GOT3 (cell line): Measurements from ENCODE around the gene IP6K2.

ENCODE experiments used
- DNase-seq: peaks from one replicate; lab custom pipeline; 2025; ENCODE audit warnings: mixed read lengths; lab: John Stamatoyannopoulos, UW

Gene IP6K2

DNA sequence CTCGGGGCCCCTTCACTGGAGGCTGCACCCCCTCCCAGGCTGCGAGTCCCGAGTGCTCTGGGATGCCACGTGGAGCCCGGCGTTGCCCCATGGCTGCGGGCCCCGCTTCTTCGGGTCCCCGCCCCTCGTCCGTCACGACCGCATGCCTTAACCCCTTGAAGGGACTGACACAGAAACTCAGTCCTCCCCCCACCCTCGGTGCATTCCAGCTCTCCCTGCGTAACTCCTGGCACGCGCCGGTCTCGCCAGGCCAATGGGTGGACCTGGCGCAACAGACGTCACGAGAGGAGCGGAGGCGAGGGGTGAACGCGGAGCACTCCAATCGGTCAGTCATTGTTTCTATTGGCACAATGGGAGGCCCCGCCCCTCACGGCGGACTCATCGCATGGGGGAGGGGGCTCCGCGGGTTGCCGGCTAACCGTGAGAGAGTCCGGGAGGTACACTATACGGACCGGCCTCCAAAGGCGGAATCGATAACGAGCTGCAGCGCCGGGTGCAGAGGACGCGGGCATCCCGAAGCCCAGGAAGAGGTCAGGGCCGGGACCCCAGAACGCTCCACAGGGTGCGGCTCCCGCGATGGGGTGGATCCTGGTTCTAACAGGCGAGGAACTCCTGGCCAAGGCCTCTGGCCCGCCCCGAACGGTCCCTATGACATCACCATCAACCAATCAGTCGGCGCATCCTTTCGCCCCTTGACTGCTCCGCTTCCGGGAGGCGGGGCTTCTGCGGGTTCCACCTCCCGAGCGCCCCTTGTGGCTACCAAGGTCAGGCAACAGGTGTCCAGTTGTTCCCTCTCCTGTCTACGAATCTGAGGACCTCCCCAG is 53.3 kb downstream of the IP6K2 start:
- DNase-seq, result peak; percentile 88

DNA sequence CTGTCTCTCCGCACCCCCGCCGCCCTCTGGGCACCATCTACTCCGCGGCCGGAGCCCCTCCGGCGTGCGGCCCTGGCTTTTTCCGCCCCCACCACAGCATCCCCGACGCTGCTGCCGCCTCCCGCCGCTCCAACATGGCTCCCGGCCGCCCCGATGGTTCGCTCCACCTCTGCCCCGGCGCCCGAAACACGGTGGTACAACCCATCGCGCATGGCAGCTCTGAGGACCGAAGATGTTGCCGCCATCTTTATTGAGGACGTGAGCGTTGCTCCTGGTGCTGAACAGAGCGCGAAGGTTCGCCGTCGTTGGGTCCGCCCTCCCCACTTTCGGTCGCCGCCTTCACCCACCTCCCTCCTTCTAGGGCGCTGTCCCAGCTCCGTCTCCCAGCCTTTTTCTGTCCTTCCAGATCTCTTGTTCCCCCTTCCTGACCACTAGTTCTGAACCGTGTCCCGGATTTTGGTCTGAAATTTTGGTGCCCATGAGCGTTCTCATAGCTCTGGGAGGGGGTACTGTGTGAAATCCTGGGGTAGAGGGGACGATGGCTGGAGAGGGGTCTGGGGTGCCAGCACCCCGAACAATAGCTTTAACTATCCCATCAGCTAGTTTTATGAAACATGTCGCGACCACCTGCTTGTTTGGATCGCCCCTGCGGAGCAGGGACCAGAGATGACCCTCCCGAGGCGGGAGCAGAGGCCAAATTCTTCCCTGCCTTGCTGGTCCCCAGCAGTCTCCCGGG is 54.1 kb downstream of the IP6K2 start, which contains the start of gene CELSR3:
CELSR3 (minus strand) TSS at position 134 of the 736 bp plus-strand sequence. CDS start 252 bp downstream, outside the sequence.
- DNase-seq, result peak; percentile 9

- DNase-seq, result no peak
Observed at GRCh38 chr3:48662145-48662752, 54.8 kb downstream of the IP6K2 start.

GRCh38 chr3:48661501-48662144 is 55.4 kb downstream of the IP6K2 start:
- peak; percentile 45 for DNase-seq

GRCh38 chr3:48660800-48661400 is 56.1 kb downstream of the IP6K2 start:
- DNase-seq, result no peak

- no peak for DNase-seq
Observed at GRCh38 chr3:48656841-48657281, 60.2 kb downstream of the IP6K2 start.

DNA sequence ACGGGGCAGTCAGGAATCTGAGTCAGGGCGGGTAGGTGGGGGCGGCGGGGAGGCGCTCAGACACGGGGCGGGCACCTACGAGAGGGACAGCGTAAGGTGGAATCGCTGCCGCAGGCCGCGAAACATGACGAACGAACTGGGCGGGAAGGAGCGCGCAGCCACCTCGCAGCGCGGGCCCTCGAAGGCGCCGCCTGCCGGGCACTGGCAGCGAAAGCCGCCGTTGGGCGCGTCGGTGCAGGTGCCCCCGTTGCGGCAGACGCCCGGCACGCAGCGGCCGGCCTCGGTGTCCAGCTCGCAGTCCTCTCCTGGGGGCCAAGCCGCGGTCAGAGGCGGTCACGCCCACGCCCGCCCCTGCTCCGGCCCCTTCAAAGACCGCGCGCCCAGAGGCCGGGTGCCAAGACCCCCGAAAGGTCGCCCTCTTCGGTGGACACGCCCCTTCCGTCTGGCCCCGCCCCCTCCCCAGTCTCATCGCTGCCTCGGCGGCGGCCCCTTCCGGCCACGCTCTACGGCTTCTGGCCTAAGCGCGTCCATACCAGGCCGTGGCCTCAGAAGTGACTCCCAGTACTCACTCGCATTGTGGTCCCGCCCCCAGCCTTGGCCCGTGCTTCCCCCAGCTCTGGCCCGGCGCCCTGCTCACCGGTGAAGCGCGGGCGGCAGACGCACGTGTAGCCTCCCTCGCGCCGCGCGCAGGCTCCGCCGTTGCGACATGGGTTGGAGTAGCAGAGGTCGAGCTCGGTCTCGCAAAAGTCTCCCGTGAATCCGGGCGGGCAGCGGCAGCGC is 60.8 kb downstream of the IP6K2 start:
- DNase-seq, result peak; percentile 58

DNA sequence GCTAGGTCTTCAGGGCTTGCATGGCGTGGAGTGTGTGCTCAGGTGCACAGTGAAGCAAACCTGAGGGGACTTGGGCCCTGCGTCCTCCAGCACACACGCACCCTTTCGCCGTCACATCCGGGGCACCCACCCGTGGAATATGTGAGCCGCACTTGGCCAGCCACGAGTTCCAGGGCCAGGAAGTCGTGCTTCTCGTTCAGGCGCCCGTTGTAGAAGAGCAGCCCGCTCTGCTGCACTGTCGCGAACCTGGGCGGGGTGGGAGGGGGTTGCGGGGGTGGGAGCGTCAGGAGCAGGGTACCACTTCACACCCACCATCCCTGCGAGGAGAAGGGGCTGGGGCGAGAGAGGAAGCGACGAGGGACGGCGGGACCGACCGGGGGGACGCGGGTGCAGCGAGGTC is 61.4 kb downstream of the IP6K2 start:
- no peak for DNase-seq

DNA sequence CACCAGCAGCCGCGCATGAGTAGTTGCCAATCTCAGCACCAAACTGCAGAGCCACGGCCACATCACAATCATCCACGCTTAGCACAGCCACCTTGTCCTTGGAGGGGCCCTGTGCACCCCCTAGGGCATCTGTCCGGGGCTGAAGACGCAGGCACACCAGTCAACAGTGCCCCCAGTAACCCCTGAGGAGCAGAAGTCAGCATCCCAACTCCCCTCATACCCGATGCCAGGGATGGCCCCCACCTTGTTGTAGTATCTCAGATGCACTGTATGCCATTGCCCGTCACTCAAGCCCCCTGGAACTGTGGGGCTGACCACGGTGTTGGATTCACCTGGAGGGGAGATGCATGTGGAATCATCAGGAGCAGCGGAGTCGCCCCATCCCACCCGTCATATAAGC is 62.0 kb downstream of the IP6K2 start:
- no peak for DNase-seq

GRCh38 chr3:48652923-48653715 is 63.9 kb downstream of the IP6K2 start:
- DNase-seq, result no peak

GRCh38 chr3:48651771-48652170 is 65.2 kb downstream of the IP6K2 start:
- no peak for DNase-seq

- DNase-seq, result no peak
Observed at GRCh38 chr3:48650723-48651122, 66.3 kb downstream of the IP6K2 start.

DNA sequence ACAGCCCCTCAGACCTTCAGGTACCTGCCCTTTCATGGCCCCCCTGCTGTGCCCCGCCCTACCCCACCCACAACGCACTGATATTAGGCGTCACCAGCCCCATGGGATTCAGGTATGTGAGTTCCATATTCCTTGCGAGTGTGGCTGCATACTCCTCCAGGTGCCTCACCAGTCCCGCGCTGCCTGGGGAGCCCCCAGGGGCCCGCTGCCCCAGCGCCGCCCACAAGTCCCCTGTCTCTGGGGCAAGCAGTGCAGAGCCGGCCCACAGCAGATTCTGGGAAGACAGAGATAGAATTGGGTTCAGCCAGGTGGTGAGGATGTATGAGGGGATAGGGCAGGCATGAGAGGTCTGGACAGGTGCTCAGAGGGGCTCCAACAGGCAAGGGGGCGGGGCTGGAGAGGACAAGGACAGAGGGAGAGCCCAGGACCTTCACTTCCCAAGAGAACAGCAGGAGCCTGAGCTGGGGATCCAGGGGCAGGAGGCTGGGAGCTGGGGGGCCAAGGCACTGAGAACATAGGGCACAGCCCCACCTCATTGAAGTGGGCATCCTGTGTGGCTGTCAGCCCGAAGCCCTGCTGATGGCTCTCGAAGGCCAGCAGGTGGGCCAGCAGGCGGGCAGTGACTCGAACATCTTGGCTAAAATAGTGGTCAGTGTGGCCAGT is 68.7 kb downstream of the IP6K2 start:
- no peak for DNase-seq

- DNase-seq, result no peak
Observed at GRCh38 chr3:48647714-48648113, 69.3 kb downstream of the IP6K2 start.

GRCh38 chr3:48644898-48645760 is 71.9 kb downstream of the IP6K2 start:
- DNase-seq, result no peak

DNA sequence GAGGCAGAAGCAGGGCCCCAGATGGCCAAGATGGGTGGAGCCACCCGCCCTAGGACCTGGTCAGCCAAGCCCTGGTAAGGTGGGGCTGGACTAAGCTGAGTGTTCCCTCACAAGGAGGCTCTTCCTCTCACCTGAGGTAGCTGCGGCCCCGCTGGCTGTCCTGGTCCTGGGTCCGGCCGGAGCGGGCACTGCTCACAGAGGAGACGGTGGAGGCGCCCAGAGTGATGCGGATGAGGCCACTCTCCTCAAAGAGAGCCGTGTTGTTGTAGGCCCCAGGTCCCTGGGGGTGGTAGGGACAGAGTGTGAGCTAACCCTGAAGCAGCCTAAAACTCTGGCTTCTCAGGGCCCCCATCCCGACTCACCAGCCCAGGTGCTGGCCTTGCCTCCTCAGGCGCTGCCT is 74.4 kb downstream of the IP6K2 start:
- no peak for DNase-seq

GRCh38 chr3:48641396-48641795 is 75.6 kb downstream of the IP6K2 start:
- no peak for DNase-seq

- DNase-seq, result no peak
Observed at GRCh38 chr3:48639944-48640606, 76.9 kb downstream of the IP6K2 start.
